Left renal pelvis (tissue), 4 donors: ENCODE data around the gene CDX2. TPM values are rescaled to one million over a fixed set of nuclear protein-coding genes. Genes with fewer than 3 reads are reported as not detected.

Experiments
- DNase-seq, 4 donors: peaks; one replicate each; pipeline ENCODE4 v3.0.0-alpha.2; 2013; ENCODE audit warnings: low read depth in 4 of 4, low spot score in 3 of 4
- polyA plus RNA-seq, 4 donors: library from polyadenylated mRNA; unstranded; fragments of 120-200 nt; gene quantifications; one replicate each; pipeline ENCODE4 v1.2.1, GENCODE V29; 2013; ENCODE audit not compliant: insufficient read length in 4 of 4

CDX2 gene
- polyA plus RNA-seq, 4 donors: not detected

- DNase-seq: no peak
Observed at GRCh38 chr13:27933580-27934328, 35.4 kb downstream of the CDX2 start.

- DNase-seq: no peak
Observed at GRCh38 chr13:27933118-27933517, 36.0 kb downstream of the CDX2 start.

- no peak for DNase-seq
Observed at GRCh38 chr13:27929868-27930267, 39.2 kb downstream of the CDX2 start.

- no peak for DNase-seq
Observed at GRCh38 chr13:27928805-27929753, 40.0 kb downstream of the CDX2 start.

- no peak for DNase-seq
Observed at GRCh38 chr13:27928353-27928804, 40.7 kb downstream of the CDX2 start.

GRCh38 chr13:27927444-27928352, 41.4 kb downstream of the CDX2 start:
- no peak for DNase-seq

- no peak for DNase-seq
Observed at GRCh38 chr13:27926644-27927434, 42.3 kb downstream of the CDX2 start.

GRCh38 chr13:27925220-27925991, 43.7 kb downstream of the CDX2 start:
- DNase-seq: no peak

- no peak for DNase-seq
Observed at GRCh38 chr13:27924529-27925141, 44.5 kb downstream of the CDX2 start.

GRCh38 chr13:27923794-27924528, 45.2 kb downstream of the CDX2 start:
- DNase-seq: no peak

GRCh38 chr13:27922883-27923612, 46.1 kb downstream of the CDX2 start:
- no peak for DNase-seq

GRCh38 chr13:27921961-27922882, 46.9 kb downstream of the CDX2 start:
- DNase-seq: no peak

GRCh38 chr13:27921421-27921960, 47.6 kb downstream of the CDX2 start:
- DNase-seq: no peak

GRCh38 chr13:27920677-27921420, 48.3 kb downstream of the CDX2 start:
- no peak for DNase-seq
